ENCODE results near the gene AKR1C1.
A peak's percentile ranks its signal among the peaks of the same experiment; 100 is the strongest.
"Not testable (repeated sequence)": the region's sequence is repeated elsewhere in the genome, so short reads cannot be mapped to it uniquely, and the experiment has no call there.

The AKR1C1 gene

DNA sequence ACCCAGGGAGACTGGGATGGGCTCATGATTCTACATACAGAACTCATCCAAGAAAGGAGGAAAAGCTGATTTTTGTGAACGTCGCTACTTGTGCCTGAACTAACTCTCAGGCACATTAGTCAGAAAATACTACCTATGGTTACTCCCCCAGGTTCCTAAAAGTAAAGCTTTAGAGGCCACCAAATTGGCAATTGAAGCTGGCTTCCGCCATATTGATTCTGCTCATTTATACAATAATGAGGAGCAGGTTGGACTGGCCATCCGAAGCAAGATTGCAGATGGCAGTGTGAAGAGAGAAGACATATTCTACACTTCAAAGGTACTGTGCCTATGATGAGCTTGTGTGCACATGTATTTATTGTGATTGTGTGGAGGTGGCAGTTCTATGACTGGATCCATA lies 2.5 kb downstream of the AKR1C1 start:
- not testable (repeated sequence) for H3K4me3 ChIP-seq (ENCODE audit: low read depth, low read length); DNase-seq (ENCODE audit: low read depth)

DNA sequence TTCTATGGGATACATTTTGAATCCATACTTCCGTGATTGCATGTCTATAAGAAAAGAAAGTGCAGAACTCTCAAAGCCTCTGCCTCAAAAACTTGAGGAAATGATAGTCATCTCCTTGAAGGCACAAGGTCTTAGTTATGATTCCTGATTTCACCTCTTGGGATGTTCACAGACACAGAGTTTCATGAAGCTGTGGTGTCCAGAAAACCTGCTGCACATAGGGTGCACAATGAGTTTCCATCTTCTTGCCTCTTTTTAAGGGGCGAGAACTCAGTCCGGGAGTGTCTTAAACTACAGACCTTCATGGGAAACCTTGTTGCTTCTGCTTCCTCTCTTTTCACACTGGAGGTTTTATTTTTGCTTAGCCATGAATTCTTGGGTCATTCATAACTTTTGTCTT lies 4.0 kb downstream of the AKR1C1 start:
- not testable (repeated sequence) for H3K4me3 ChIP-seq (ENCODE audit: low read depth, low read length); DNase-seq (ENCODE audit: low read depth)

DNA sequence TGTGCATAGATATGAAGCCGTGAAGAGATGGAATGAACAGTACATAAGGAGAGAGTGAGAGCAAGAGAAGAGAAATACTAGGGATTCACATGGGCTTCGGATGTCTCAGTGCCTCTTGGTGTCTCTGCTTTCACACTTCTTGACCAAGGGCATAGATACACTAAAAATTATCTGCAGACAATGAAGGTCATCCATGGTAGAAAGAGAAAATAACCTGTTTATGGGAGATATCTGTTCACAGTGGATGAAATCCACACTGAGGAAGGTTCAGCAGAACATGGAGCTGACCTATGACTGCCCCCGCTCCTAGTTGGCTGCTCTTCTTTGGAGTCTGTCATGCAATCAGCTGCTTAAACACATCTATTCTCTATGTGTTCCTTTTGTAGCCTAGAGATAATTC lies 6.1 kb downstream of the AKR1C1 start:
- H3K4me3 ChIP-seq (ENCODE audit: low read depth, low read length); DNase-seq (ENCODE audit: low read depth): not testable (repeated sequence)

DNA sequence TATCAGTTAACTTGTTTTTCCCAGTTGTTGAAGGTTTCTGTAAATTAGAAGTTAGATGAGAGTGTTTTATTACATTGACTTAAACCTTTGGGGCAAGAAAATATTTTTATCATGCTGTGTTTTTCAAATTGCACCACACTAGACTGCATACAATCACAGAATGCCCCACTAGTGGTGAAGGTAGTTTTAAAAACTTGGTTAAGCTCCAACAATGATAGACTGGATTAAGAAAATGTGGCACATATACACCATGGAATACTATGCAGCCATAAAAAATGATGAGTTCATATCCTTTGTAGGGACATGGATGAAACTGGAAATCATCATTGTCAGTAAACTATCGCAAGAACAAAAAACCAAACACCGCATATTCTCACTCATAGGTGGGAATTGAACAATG lies 7.1 kb downstream of the AKR1C1 start:
- not testable (repeated sequence) for DNase-seq (ENCODE audit: low read depth); H3K4me3 ChIP-seq (ENCODE audit: low read depth, low read length)

DNA sequence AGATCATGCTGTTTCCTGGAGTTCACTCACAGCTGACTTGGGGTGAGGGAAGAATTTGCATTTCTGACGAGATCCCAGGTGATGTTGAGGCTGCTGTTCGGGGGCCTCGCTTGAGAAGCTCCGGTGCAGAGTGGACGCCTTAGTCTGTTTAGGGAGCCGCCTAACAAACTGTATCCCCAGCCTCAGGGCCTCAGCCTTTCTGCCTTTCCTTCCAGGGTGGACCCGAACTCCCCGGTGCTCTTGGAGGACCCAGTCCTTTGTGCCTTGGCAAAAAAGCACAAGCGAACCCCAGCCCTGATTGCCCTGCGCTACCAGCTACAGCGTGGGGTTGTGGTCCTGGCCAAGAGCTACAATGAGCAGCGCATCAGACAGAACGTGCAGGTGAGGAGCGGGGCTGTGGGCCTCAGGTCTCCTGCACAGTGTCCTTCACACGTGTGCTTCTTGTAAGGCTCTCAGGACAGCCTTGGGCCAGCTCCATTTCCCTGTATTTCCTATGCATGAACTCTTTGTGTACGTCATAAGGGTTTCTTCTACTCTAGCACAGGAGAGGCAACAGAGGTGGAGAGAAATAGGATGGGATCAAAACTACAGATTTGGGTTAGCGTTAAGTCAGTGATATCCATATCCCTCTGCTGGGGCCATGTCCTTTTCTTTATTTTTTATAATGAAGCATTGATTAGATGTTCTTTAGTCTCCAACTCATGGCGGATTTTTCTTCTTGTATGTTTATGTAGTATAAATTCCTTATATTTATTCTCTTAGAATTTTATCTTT lies 9.3 kb downstream of the AKR1C1 start:
- not testable (repeated sequence) for H3K4me3 ChIP-seq (ENCODE audit: low read depth, low read length); DNase-seq (ENCODE audit: low read depth)

DNA sequence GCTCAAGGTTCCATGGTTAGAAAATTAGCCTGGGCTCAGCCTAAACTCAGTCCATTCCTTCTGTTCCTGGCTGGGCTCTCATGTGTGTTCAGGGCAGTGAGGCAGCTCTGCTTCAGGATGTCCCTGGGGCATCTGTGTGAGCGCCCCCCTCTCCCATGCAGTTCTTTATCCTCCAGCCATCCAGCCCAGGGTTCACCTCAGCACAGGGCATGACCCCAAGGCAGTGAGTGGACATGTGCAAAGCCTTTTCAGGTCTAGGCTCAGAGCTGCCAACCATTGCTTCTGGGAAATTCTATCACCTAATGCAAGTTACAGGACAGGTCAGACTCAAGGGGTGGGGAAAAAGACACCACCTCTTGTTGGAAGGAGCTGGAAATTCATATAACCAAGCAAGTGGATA lies 10.1 kb downstream of the AKR1C1 start:
- not testable (repeated sequence) for DNase-seq (ENCODE audit: low read depth); H3K4me3 ChIP-seq (ENCODE audit: low read depth, low read length)

DNA sequence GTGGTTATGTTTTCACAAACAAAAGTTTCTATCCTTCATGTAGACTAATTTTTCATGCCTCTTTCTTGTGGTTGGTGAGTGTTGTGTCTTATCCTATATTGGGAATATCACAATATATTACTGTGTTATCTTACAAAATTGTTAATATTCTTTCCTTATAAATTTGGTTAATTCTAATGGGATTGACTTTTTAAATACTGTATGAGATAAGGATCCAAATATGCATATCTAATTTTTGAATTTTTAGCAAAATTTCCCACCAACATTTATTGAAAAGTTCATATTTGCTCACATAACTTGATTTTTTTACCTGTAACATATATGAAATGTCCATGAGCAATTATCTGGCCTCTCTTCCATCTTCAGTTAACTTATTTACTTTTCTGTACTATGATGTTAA lies 11.2 kb downstream of the AKR1C1 start:
- not testable (repeated sequence) for DNase-seq (ENCODE audit: low read depth); H3K4me3 ChIP-seq (ENCODE audit: low read depth, low read length)

DNA sequence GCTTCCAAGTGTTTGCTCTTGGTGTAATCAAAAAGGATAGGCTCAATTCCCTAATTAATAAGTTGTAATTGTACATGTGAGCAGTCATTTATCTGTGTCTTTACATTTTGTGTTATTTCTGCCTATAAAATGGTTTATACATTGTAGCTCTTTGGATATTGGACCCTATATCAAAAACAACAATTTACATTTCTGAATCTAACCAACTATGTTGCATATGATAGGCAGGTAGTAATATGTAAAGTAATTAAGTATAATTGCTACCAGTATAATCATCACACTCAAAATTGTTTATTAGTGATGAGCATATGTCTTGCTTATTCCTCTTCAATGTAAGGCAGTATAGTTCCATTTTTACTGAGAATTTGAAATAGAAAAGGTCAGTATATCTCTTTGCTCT lies 13.8 kb downstream of the AKR1C1 start:
- no peak overlapping the region for H3K4me3 ChIP-seq (ENCODE audit: low read depth, low read length)
- TF ChIP-seq, protein P1, sequence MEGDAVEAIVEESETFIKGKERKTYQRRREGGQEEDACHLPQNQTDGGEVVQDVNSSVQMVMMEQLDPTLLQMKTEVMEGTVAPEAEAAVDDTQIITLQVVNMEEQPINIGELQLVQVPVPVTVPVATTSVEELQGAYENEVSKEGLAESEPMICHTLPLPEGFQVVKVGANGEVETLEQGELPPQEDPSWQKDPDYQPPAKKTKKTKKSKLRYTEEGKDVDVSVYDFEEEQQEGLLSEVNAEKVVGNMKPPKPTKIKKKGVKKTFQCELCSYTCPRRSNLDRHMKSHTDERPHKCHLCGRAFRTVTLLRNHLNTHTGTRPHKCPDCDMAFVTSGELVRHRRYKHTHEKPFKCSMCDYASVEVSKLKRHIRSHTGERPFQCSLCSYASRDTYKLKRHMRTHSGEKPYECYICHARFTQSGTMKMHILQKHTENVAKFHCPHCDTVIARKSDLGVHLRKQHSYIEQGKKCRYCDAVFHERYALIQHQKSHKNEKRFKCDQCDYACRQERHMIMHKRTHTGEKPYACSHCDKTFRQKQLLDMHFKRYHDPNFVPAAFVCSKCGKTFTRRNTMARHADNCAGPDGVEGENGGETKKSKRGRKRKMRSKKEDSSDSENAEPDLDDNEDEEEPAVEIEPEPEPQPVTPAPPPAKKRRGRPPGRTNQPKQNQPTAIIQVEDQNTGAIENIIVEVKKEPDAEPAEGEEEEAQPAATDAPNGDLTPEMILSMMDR (IDR thresholded peaks at IDR 0.05; ENCODE audit: insufficient read depth, low read depth, low read length, missing control alignments), result no peak
- DNase-seq (ENCODE audit: low read depth), result no peak

DNA sequence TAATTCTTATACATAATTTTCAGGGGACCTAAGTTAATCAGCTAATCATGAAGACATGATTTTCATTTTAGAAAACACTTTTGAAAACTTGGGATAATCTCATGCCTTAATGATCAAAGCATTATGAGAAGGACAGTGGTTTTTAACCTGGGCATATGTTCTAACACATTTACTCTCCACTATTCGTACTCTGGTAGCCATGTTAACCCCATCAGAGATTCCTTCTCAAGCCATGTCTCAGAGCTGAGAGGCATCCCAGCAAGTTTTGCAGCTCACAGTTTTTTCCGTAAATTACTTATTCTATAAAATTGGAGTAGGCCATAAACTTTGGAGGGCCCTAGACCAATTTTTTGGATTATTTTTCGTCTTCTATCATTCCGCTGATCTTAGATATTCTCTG lies 15.7 kb downstream of the AKR1C1 start:
- no peak for DNase-seq (ENCODE audit: low read depth)
- TF ChIP-seq, protein P1 (IDR thresholded peaks at IDR 0.05; ENCODE audit: insufficient read depth, low read depth, low read length, missing control alignments), result no peak
- H3K4me3 ChIP-seq (ENCODE audit: low read depth, low read length), result no peak overlapping the region

DNA sequence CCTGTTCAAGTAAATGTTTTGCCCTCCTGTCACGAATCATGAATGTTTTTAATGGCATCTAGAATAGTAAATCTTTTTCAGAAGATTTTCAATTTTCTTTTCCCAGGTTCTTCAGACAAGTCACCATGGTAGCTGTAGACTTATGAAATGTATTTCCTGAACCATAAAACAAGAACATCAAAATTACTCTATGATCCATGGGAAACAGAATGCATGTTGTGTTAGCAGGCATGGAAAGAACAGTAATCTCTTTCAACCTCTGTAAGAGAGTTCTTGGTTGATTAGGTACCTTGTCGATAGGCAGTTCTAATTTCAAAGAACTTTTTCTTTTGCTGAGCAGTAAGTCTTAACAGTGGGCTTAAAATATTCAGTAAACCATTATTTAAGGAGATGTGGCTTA lies 17.6 kb downstream of the AKR1C1 start:
- TF ChIP-seq, protein P1 (IDR thresholded peaks at IDR 0.05; ENCODE audit: insufficient read depth, low read depth, low read length, missing control alignments), result no peak
- DNase-seq (ENCODE audit: low read depth), result no peak
- no peak overlapping the region for H3K4me3 ChIP-seq (ENCODE audit: low read depth, low read length)

DNA sequence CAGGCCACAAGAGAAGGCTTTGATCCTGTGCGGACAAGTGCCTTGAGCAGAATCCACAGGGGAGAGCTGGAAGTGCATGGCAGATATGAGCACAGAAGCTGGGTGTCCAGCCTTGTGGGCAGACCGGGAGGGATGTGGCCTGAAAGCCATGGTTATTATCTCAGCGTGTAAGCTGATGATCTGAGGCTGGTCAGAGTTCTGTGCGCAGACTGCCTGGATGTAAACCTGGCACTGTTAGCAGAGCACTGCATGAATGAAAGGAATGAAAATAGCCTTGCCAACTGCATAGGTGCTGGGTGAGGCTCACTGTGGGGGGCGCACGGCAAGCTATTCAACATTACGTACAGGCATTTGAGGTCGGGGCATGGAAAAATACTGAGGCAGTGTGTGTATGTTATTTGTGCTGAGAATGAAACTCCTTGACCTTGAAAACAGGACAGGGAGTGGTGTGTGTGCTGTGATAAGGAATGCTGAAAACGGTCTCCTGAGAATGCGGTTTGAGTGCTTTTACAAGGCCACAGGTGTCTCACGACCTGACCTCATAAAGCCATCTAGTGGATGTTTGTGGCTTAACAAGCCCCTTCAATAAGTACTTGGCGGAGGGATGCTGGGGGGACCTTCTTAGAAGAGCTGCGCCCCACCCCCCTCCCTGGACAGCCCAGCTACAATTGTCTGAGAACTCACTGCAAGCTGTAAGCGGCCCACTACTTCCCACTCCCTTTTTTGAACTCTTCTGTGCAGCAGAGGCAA lies 18.7 kb downstream of the AKR1C1 start:
- peak; percentile 65 for DNase-seq (ENCODE audit: low read depth)
- H3K4me3 ChIP-seq (ENCODE audit: low read depth, low read length), result no peak overlapping the region
- TF ChIP-seq, protein P1 (IDR thresholded peaks at IDR 0.05; ENCODE audit: insufficient read depth, low read depth, low read length, missing control alignments), result peak; percentile 49

All from GM12865 (cell line).